HG02763 (cell line): ENCODE measurements around the gene GABRA1.

Experiments used
- ATAC-seq: cut with Tn5 transposase; IDR thresholded peaks from one replicate; pipeline ENCODE4 v1.9.1; 2021; ENCODE audit warnings: mild to moderate bottlenecking, moderate library complexity; ENCODE audit not compliant: unreplicated experiment

Gene GABRA1

DNA sequence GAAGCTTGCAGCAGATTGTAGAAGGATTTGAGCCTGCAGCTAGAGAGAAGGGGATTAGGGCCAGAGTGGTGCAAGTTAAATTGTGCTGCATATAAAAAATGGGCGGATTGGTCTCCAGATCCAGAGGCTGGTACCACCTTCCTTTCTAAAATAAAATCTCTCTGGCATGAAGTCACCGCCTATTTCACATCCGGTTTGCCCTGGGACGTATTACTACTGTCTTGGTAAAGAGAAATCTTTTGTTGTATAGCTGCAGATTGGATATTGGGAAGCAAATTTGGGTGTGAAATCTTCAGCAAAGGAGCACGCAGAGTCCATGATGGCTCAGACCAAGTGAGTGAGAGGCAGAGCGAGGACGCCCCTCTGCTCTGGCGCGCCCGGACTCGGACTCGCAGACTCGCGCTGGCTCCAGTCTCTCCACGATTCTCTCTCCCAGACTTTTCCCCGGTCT, at the start of gene GABRA1:
GABRA1 (plus strand) TSS at position 180 of the 451 bp plus-strand sequence. CDS start 2,691 bp downstream, outside the sequence.
- no peak for ATAC-seq

DNA sequence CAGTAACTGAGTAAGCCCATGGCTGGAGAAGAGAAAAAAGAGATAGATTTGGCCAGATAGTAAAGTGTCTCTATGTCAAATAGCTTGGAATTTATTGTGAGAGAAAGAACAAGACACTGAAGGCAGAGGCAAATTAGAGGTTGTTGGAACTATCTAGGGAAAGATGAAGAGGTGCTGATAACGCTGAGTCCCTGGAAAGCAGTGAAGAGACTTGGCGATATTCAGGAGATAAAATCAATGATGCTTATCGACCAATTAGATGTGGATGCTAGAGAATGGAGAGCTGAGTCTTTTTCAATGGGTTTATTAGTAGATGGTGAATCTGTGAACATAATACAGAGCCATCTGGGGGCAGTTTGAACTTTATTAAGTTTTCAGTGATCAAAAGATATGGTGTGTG, 48.6 kb upstream of the GABRA1 start:
- no peak for ATAC-seq

DNA sequence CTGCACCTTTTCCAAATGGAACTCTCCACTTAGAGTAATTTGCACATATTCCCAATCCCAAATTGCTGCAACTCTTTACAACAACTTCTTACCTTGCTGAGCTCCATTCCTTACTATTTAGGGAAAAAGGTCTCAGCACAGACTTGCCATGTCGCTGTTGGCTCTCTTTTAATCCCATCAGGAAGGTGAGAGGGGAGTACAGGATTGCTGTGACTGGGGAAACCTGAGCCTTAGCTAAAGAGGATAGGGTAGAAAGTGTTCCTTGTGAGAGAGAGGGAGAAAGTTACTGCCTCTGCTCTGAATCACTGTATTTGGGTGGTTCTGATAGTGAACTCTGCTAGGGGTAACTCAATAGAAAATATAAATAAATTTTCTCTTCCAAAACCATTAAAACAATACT, 43.7 kb upstream of the GABRA1 start:
- ATAC-seq = no peak

DNA sequence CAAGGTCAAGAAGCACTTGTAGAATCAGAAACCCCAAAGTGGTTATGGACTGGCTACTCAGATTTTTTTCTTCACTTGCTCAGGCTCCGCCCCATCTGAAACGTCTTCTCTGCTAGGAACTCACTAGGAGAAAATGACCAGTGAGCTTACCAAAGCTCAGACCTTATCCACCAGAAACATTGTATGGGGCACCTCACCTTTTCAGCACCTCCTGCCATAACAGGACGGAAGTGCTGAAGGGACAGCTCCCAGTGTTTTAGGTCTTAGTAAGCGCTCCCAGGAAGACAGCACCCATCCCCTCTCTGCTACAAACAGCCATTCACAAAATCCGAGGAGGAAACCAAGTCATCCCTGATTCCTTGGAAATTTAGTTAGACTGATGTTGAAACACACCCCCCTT, 1.2 kb upstream of the GABRA1 start:
- no peak for ATAC-seq

DNA sequence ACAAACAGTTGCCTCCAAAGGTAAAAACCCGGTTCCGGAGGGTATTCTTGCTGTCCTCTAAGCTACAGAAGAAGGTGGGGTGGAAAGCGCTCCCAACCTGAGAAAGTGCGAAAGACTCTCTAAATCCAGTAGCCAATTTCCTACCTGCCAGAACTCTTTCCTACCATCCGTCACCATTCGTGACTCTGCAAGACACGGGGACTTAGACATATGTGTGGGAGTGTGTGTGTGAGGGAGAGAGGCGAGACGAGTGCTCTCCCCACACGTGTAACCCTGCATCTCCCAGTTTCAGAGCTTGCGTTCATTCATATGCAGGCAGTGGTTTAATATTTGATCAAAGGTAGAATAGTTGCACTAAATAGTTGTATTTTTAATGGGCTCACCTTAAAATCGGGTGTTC, 473 bp upstream of the GABRA1 start:
- no peak for ATAC-seq

DNA sequence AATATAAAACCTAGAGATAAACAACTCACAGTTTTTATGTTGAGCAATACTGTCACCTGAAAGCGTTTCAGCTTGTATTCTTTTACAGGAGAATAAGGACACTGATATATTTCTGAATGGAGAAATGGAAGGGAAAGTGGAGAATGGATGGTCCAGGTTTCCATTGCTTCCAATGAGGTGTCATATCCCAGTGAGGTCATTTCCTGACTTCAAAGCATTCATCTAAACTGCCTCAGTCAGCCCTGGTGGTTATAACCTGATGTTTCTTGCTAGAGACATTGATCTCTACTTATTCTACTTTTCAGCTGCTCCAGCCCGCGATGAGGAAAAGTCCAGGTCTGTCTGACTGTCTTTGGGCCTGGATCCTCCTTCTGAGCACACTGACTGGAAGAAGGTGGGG, 2.6 kb downstream of the GABRA1 start:
- no peak for ATAC-seq

DNA sequence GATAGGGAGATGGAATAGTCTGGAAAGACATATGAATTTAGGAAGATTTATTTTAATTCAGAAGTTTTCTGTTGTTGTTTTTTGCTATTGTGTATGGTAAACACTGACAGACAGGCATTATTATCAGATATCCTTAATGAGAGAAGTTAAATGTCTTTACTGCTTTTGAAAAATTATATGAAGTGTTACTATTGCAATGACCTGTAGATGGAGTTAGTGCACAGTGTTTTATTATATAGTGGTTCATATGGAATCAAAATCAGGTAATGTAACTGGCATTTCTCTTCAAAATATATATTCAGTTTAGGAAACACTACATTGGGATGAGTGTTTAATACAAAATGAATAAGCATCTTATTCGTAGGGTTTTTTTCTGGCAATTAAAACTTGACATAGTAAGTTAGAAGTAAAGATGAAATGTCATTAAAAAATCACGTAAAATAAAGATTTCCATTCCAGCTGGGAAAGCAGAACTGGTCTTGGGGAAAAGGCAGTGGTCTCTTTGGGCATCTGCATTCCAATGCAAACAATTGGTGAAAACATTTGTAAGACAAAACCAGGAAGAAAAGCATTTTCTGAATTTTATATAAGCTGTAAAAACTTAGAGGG, 3.9 kb downstream of the GABRA1 start:
- no peak for ATAC-seq

DNA sequence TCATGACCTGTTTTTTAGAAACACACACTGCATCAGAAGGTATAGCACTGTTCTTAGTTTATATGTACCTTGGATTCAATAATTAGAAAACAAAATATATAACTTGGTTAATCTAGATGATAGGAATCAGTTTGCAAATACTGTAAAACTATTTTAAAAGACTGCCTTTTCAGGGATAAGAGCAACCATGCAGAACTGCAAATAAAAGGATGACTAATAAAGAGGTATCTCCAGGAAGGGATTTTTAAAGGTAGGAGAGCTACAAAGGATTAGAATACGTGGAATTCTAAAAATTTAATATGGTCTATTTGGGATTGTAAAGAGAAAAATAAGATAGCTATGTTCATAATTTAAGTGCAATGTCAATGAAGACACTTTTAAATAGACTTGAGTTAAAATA, 9.4 kb downstream of the GABRA1 start:
- ATAC-seq = no peak

DNA sequence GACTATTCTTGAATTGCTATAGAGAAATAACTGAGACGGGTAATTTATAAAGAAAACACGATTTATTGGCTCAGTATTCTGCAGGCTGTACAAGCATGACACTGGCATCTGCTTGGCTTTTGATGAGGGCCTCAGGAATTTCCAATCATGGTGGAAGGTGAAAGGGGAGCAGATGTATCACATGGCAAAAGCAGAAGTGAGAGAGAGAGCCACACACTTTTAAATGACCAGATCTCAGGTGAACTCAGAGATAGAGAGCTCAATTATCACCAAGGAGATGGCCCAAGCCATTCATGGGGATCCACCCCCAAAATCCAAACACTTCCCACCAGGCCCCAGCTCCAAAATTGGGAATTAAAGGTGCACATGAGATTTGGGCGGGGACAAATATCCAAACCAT, 15.3 kb downstream of the GABRA1 start:
- no peak for ATAC-seq

DNA sequence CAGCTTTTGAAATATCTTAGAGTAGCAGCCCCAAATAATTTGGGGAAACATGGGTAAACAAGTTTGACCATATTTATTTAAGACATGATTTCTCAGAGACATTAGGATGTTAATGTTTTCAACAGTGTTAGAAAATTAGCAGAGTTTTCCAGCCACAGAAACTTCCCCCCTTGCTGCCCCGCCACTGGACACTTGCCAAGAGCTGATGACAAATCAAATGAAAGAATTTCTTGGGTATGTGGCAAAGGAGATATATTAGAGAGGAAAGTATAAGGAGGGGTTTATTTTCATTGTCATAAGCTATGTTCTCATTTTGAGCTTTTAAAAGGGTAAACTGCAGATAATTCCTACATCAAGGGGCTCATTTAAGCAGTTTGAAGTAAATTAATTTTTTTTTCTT, 15.9 kb downstream of the GABRA1 start:
- ATAC-seq = no peak

DNA sequence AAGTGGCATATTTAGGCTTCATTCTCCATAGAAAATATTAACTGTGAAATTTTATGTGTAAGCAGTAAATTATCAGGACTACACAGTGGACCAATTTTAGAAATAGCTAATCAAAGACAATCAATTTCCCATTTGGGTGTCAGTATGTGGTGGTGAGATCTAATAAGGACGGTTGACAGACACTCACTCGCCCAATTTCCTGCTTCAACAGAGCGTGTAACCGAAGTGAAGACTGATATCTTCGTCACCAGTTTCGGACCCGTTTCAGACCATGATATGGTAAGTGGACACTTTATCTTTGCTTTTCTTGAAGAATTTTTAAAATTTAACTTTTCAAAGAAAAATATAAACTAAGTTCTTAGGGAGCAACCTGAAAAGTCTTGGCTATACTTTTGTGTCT, 17.6 kb downstream of the GABRA1 start:
- no peak for ATAC-seq

DNA sequence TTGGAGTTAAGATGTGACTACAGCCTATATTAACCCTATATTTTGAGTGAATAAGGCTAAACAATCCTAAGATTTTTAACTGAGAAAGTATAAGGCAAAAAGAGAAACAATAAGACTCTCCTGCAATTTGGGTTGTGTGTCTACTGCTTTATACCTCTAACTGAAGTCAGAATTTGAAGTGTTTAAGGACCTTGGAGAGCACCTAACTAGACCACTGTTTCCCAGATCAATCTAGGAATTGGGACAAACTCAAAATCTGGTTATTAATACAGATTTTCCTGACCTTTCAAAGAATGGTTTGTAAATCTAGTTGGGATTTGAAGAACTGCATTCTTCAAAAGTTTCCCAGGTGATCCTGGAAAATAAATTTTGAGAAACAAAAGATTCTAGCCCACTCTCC, 42.1 kb downstream of the GABRA1 start:
- no peak for ATAC-seq

DNA sequence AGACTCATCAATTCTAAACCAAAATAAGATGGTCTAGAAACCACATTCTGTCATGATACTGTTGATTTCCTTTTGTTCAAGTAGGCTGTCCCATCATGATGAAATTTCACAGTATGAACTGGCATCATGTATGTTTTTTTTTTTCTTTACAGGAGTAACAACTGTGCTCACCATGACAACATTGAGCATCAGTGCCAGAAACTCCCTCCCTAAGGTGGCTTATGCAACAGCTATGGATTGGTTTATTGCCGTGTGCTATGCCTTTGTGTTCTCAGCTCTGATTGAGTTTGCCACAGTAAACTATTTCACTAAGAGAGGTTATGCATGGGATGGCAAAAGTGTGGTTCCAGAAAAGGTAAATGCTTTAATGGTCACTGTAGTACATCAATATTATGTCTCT, 47.6 kb downstream of the GABRA1 start:
- no peak for ATAC-seq

DNA sequence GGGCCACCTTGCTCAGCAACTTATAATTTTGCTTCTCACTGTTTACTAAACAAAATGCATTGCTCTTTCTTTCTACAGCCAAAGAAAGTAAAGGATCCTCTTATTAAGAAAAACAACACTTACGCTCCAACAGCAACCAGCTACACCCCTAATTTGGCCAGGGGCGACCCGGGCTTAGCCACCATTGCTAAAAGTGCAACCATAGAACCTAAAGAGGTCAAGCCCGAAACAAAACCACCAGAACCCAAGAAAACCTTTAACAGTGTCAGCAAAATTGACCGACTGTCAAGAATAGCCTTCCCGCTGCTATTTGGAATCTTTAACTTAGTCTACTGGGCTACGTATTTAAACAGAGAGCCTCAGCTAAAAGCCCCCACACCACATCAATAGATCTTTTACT, 49.1 kb downstream of the GABRA1 start:
- no peak for ATAC-seq

DNA sequence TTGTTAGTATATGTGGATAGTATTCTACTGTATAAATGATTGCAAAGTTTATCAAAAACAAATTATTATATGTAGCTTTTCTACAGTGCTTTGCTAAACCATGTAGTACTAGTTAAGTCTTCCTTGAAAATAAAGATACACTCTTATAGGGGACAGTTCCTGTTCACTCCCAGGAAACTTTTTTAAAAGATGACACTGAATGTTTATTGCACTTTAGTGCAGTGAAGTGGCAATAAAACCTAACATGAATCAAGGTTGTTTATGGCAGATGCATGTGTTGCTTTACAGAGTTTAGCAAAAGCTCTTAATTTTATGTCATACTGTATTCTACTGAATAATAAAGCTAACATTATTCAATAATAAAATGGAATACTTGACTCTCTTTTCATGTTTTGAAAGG, 51.7 kb downstream of the GABRA1 start:
- no peak for ATAC-seq

DNA sequence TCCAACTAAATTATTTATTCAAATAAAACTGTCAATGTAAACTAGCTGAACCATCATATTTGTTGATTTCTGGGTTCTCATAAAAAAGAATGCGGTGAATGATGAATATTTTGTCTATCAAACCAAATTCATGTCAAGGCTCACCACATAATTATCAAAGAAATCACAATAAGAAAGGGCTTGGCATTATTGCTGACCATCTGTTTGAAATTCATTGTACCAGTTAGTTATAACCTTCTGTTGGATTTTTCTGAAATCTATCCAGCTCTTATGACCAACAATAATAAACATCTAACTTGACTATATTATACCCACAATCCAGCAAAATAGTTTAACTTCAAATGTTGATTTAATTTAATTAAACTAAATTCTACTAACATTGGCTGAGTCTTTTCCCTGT, 53.1 kb downstream of the GABRA1 start:
- ATAC-seq = no peak

DNA sequence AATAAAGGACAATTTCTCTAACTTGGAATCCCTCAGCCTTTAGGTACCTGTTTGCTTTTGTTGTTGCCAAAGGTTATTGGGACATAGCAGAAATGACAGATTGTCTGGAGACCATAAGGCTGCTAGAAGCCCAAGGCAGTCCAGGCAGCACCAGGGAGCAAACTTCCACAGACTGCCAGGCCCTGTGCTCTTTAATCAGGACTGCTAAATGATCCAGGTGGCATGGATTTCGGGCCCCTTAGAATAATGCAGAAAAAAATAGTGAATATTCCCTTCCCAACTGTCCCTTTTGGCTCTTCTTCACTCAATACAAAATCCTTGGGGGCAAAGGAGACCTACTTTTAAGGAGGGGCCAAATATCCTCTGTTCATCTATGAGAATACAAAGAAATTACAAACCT, 73.9 kb downstream of the GABRA1 start:
- no peak for ATAC-seq

DNA sequence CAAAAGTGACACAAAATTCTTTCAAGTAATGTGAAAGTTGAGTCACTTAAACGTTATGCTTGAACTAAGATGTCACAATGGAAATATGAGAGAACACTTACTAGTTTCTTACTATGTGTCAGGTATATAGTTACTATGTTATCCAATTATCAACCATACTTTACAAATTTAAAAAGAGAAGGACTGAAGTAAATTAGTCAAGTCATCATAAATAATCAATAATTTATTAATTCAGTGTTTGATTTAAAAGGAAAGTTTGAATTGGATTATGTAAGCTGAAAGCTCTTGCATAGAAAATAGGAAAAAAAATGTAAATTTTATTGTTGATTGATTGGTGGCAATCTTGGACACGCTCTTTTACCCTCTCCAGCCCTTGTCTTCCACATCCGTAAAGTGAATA, 76.3 kb downstream of the GABRA1 start:
- ATAC-seq = no peak

DNA sequence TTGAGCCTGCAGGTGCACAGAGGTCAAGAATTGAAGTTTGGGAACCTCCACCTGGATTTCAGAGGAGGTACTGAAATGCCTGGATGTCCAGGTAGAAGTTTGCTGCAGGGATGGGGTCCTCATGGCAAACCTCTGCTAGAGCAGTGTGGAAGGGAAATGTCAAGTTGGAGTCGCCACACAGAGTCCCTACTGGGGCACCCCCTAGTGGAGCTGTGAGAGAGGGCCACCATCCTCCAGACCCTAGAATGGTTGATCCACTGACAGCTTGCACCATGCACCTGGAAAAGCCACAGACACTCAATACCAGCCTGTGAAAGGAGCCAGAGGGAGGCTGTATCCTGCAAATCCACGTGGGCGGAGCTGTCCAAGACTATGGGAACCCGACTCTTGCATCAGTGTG, 78.0 kb downstream of the GABRA1 start:
- ATAC-seq = no peak

DNA sequence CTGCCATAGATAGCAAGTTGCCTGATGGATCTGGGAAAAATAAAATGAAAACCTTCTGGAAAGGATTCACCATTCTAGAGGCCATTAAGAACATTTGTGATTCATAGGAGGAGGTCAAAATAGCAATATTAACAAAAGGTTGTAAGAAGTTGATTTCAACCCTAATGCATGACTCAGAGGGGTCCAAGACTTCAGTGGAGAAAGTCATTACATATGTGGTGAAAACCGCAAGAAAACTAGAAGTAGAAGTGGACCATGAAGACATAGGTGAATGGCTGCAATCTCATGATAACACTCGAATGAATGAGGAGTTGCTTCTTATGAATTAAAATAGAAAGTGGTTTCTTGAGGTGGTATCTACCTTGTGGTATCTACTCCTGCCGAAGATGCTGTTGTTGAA, 86.6 kb downstream of the GABRA1 start:
- no peak for ATAC-seq

DNA sequence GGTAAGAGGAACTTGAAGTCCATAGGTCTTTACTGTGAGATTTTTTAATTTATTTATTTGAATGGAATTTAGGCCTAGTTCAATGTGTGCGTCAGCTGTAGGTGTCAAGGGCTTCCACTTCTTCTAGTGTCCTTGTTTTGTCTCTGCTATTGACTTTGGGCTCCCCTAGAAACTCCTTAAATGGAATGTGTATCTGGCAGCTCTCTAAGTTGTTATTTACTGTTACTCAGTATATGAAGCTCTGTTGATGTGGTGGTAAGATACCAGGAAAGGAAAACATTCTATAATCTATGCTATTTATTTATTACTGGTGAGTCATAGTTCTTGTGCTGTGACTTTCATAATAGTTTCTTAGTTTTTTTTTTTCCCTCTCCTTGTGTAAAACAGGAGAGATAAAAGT, 97.1 kb downstream of the GABRA1 start:
- no peak for ATAC-seq

DNA sequence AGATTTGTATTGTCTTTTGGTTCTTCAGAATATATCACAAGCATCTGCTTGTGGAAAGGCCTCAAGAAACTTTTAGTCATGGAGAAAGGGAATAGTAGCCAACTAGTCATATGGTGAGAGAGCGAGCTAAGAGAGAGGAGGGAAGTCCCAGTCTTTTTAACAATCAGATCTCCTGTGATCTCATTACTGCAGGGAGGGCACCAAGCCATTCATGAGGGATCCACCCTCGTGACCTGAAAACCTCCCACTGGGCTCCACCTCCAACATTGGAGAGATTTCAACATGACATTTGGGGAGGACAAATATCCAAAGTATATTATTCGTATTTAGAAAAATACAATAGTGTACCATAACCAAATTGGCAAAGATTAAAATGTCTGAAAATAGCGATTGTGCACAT, 99.0 kb downstream of the GABRA1 start:
- ATAC-seq = no peak
